ENCODE measurements around the gene MOSMO.

MOSMO gene

GRCh38 chr16:21980032-21980431 lies 27.9 kb upstream of the MOSMO start:
- no peak for DNase-seq (ENCODE audit: insufficient read length, low spot score)
- no peak for TF ChIP-seq CTCF (IDR thresholded peaks at IDR 0.05; ENCODE audit: insufficient read depth, missing control alignments)
- FAIRE-seq = no peak

- TF ChIP-seq CTCF (IDR thresholded peaks at IDR 0.05; ENCODE audit: insufficient read depth, missing control alignments) = no peak
- no peak for DNase-seq (ENCODE audit: insufficient read length, low spot score)
- FAIRE-seq = no peak
Measured at GRCh38 chr16:21982108-21982507, 25.8 kb upstream of the MOSMO start.

- DNase-seq (ENCODE audit: insufficient read length, low spot score) (no peak), FAIRE-seq (no peak)
- TF ChIP-seq CTCF (IDR thresholded peaks at IDR 0.05; ENCODE audit: insufficient read depth, missing control alignments) = no peak
Measured at GRCh38 chr16:21984062-21984461, 23.8 kb upstream of the MOSMO start.

DNA sequence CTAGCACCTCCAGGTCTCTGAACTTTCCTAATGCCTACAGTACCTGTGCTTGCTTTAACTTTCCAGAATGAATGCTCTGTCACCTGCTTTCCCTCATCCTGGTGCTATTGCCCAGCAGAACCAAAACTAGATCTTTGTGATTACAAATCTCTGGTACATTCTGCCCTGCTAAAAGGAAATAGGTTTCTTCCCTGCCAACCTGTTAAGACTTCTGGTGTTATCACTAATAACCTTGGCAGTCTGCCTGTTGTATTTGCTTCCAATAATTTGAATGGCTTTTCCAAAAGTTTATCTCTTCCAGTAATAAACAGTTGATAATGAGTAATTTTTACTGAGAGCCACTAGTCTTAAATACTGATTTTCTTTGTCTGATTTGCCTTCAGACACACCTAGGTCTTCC lies 22.4 kb upstream of the MOSMO start:
- TF ChIP-seq CTCF (IDR thresholded peaks at IDR 0.05; ENCODE audit: insufficient read depth, missing control alignments) = no peak
- no peak for FAIRE-seq
- DNase-seq (ENCODE audit: insufficient read length, low spot score) = no peak

DNA sequence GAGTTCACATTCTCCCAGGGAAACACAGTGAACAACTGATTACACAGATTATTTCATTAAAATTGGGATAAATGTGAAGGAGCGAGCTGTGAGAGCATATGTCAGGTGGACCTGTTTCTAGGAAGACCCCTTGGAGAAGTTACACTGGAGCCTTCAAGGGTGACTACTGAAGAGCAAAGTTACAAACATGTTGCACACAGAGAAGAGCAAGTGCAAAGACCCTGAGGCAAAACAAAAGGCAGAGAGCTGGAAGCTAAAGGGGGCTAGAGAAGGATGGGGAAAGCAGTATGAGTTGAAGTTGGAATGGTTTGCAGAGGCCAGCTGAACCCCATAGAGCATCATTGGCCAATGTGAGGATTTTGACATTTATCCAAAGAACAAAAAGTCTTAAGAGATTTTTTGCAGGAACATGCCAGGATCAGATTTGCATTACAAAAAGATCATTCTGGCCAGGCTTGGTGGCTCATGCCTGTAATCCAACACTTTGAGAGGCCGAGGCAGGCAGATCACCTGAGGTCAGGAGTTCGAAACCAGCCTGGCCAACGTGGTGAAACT lies 21.1 kb upstream of the MOSMO start:
- no peak for DNase-seq (ENCODE audit: insufficient read length, low spot score)
- FAIRE-seq = no peak
- no peak for TF ChIP-seq CTCF (IDR thresholded peaks at IDR 0.05; ENCODE audit: insufficient read depth, missing control alignments)

DNA sequence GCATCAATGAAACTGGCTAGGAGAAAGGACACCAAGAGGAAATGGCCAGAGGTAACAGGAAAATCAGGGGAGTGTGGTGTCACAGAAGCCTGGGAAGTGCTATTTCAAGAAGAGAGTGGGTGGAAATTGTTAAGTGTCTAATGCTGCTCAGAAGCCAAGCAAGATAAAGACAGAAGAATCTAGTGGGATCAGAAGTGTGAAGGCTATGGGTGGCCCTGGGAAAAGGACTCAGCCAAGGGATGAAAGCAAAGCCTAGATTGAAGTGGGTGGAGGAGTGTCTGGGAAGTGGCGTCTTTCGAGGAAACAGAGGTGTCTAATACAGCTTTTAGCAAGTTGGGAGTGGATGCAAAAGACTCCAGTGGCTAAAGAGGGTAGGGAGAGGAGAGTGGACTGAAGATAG lies 20.4 kb upstream of the MOSMO start:
- FAIRE-seq = no peak
- no peak for DNase-seq (ENCODE audit: insufficient read length, low spot score)
- TF ChIP-seq CTCF (IDR thresholded peaks at IDR 0.05; ENCODE audit: insufficient read depth, missing control alignments) = no peak

GRCh38 chr16:21989133-21989532 lies 18.8 kb upstream of the MOSMO start:
- no peak for TF ChIP-seq CTCF (IDR thresholded peaks at IDR 0.05; ENCODE audit: insufficient read depth, missing control alignments)
- DNase-seq (ENCODE audit: insufficient read length, low spot score) = no peak
- no peak for FAIRE-seq
